B cell (primary cell): ENCODE results near the gene MDK. TPM values are rescaled to one million over a fixed set of nuclear protein-coding genes. Genes with fewer than 3 reads are reported as not detected.

ENCODE experiments used
- ATAC-seq: fragments of 200-7000 bp; cut with Tn5 transposase; one replicate; pipeline ENCODE4 v1.10.0; 2021; ENCODE audit warnings: low read depth, mild to moderate bottlenecking, moderate number of reproducible peaks, moderate library complexity
- CTCF ChIA-PET: fragments of 350-600 bp; sonication (Branson Sonifier 250); formaldehyde crosslinking; loops from one replicate; lab custom pipeline; 2021; ENCODE audit warnings: antibody characterized with exemption, inconsistent platforms; lab: Charles Lee
- POLR2A ChIA-PET: fragments of 350-600 bp; sonication (Branson Sonifier 250); formaldehyde crosslinking; loops from one replicate; lab custom pipeline; 2021; ENCODE audit warnings: antibody characterized with exemption; lab: Charles Lee
- DNase-seq: peaks from one replicate; pipeline ENCODE4 v3.0.0; 2013
- H2AFZ ChIP-seq: 2 replicates; pipeline ENCODE4 v1.6.1; 2012; ENCODE audit warnings: mild to moderate bottlenecking, low read depth, low read length; ENCODE audit not compliant: insufficient read depth, poor library complexity, severe bottlenecking
- H3K27ac ChIP-seq, 2 donors: 1 replicate in 1 of 2; 2 replicates in 1 of 2; pipeline ENCODE4 v1.5.1; 2012 to 2013; ENCODE audit warnings: low read length in 2 of 2, mild to moderate bottlenecking in 2 of 2, moderate library complexity in 1 of 2
- H3K27me3 ChIP-seq, 4 experiments: fragments of 200-600 bp in 1 of 4; sonication (generic) in 1 of 4; replicated peaks in 1 of 4; 1 replicate in 2 of 4; 2 replicates in 2 of 4; pipeline versions ENCODE4 v1.6.1 to v1.7.0; 2013 to 2016; ENCODE audit warnings: low read length in 3 of 4, mild to moderate bottlenecking in 2 of 4, mixed read lengths in 1 of 4, moderate library complexity in 1 of 4; ENCODE audit not compliant: insufficient read depth in 4 of 4, control insufficient read depth in 3 of 4; ENCODE audit errors: control extremely low read depth in 1 of 4
- H3K36me3 ChIP-seq, 2 experiments: replicated peaks in 1 of 2; 1 replicate in 1 of 2; 2 replicates in 1 of 2; pipeline versions ENCODE4 v1.6.1 to v1.7.1; 2013; ENCODE audit warnings: low read length in 1 of 2; ENCODE audit not compliant: insufficient read depth in 2 of 2, control insufficient read depth in 1 of 2; ENCODE audit errors: control extremely low read depth in 1 of 2, extremely low read depth in 1 of 2
- H3K4me1 ChIP-seq, 2 donors: fragments of 200-600 bp in 1 of 2; sonication (generic) in 1 of 2; 1 replicate in 1 of 2; 2 replicates in 1 of 2; pipeline versions ENCODE4 v1.5.1 to v1.6.1; 2013 to 2017; ENCODE audit warnings: low read length in 2 of 2; ENCODE audit not compliant: control insufficient read depth in 2 of 2, insufficient read depth in 2 of 2
- H3K4me2 ChIP-seq: replicated peaks from 2 replicates; pipeline ENCODE3; 2012; ENCODE audit warnings: mild to moderate bottlenecking, low read depth, low read length; ENCODE audit not compliant: poor library complexity, severe bottlenecking
- H3K4me3 ChIP-seq, 5 experiments: fragments of 200-600 bp in 1 of 5; sonication (generic) in 1 of 5; 1 replicate in 3 of 5; 2 replicates in 2 of 5; pipeline versions ENCODE4 v1.5.1 to v1.7.0; 2011 to 2016; ENCODE audit warnings: low read length in 4 of 5, mild to moderate bottlenecking in 4 of 5, low read depth in 2 of 5, control low read depth in 1 of 5, moderate library complexity in 1 of 5; ENCODE audit not compliant: insufficient read depth in 1 of 5; ENCODE audit errors: control extremely low read depth in 1 of 5, extremely low read depth in 1 of 5
- H3K79me2 ChIP-seq: fragments of 200-600 bp; sonication (generic); one replicate; pipeline ENCODE4 v1.6.0; 2016; ENCODE audit warnings: low read length; ENCODE audit not compliant: control insufficient read depth, insufficient read depth
- H3K9ac ChIP-seq: fragments of 200-600 bp; sonication (generic); 2 replicates; pipeline ENCODE4 v1.6.1; 2017; ENCODE audit warnings: mild to moderate bottlenecking, low read length, moderate library complexity
- H3K9me3 ChIP-seq, 3 donors: one replicate each; pipeline versions ENCODE4 v1.6.1 to v1.7.1; 2013; ENCODE audit warnings: low read length in 2 of 3; ENCODE audit not compliant: control insufficient read depth in 2 of 3, insufficient read depth in 1 of 3; ENCODE audit errors: control extremely low read depth in 1 of 3
- H4K20me1 ChIP-seq: 2 replicates; pipeline ENCODE4 v1.6.0; 2012; ENCODE audit warnings: mild to moderate bottlenecking, low read length; ENCODE audit not compliant: insufficient read depth, control insufficient read depth, poor library complexity, severe bottlenecking
- H3K27ac Mint-ChIP-seq: one replicate; pipeline ENCODE4 v1.8.0; 2021; ENCODE audit warnings: mixed read lengths
- H3K27me3 Mint-ChIP-seq: one replicate; pipeline ENCODE4 v1.8.0; 2021; ENCODE audit warnings: mixed read lengths
- H3K4me1 Mint-ChIP-seq: one replicate; pipeline ENCODE4 v1.8.0; 2021; ENCODE audit warnings: mixed read lengths
- H3K4me3 Mint-ChIP-seq: one replicate; pipeline ENCODE4 v1.8.0; 2021; ENCODE audit warnings: mixed read lengths
- H3K9me3 Mint-ChIP-seq: one replicate; pipeline ENCODE4 v1.8.0; 2022; ENCODE audit warnings: mixed read lengths; ENCODE audit not compliant: insufficient read depth
- CTCF ChIP-seq: fragments of 200-600 bp; IDR thresholded peaks from one replicate; pipeline ENCODE4 v1.8.0; 2022; ENCODE audit warnings: antibody characterized with exemption, mild to moderate bottlenecking
- EZH2 ChIP-seq: IDR thresholded peaks from 2 replicates; pipeline ENCODE4 v1.6.1; 2012; ENCODE audit warnings: borderline replicate concordance, low read depth, mild to moderate bottlenecking, moderate library complexity, low read length; ENCODE audit not compliant: insufficient read depth, poor library complexity, severe bottlenecking
- WGBS: methylation state at CpG from one replicate; pipeline ENCODE4 v1.1.5; 2013; ENCODE audit warnings: missing lambda C conversion rate; ENCODE audit not compliant: insufficient coverage; 5-methylcytosine and 5-hydroxymethylcytosine counted together
- intact Hi-C: fragments of 100-400 bp; cut with micrococcal nuclease; formaldehyde crosslinking; loops from one replicate; pipeline ENCODE4 v1.10.0; 2022
- polyA plus RNA-seq: library from polyadenylated mRNA; depleted of rRNA; stranded (reverse); fragments of >200 nt; gene quantifications from 2 replicates; pipeline ENCODE4 v1.2.3, GENCODE V29; 2012
- total RNA-seq, 2 donors: library from RNA; stranded (reverse); fragments of 120-200 nt in 1 of 2; gene quantifications; 1 replicate in 1 of 2; 2 replicates in 1 of 2; pipeline versions ENCODE4 v1.2.3 to v1.2.4, GENCODE V29; 2013 to 2022

Gene MDK
- total and polyA plus RNA-seq, 2 donors (not counting 1 experiment from before 2014, with no cell fraction given), result 1.5 to 2.6 TPM

- no peaks in the 10 kb centered on the region for H3K9me3 Mint-ChIP-seq
- TF ChIP-seq CTCF (no peak), EZH2 (no peak)
- Histone ChIP-seq H3K4me3 (no peak overlapping the region), H3K9me3 (peaks cover 0 to 5% (median 0%) of the 10 kb centered on the region in 3 donors), H2AFZ (no peak overlapping the region), H3K4me2 (no peak overlapping the region), H3K27ac (no peak overlapping the region), H3K4me1 (peaks cover 0 to 5% of the 10 kb centered on the region in 2 donors), H3K27me3 (peaks cover 0 to 37% (median 12%) of the 10 kb centered on the region in 4 experiments), H4K20me1 (no peaks in the 10 kb centered on the region), H3K36me3 (no peaks in the 10 kb centered on the region), H3K9ac (no peak overlapping the region), H3K79me2 (no peaks in the 10 kb centered on the region)
- no peak overlapping the region for H3K27ac Mint-ChIP-seq
- peaks cover 49% of the 10 kb centered on the region for H3K27me3 Mint-ChIP-seq
- intact Hi-C loops, result no loop called here
- POLR2A ChIA-PET, result no interaction called here
- CTCF ChIA-PET, result no interaction called here
- no peak overlapping the region for H3K4me3 Mint-ChIP-seq
- DNase-seq (no peak), ATAC-seq (no peak)
- H3K4me1 Mint-ChIP-seq, result no peaks in the 10 kb centered on the region
- 41% methylated on average over 14 of the region's 16 CpGs for WGBS
Observed at GRCh38 chr11:46338988-46339666, 42.3 kb upstream of the MDK start.

GRCh38 chr11:46339816-46340215 is 41.7 kb upstream of the MDK start:
- Histone ChIP-seq H3K27me3 (peaks cover 0 to 30% (median 5%) of the 10 kb centered on the region in 4 experiments), H3K9ac (no peak overlapping the region), H3K9me3 (peaks cover 0 to 2% (median 0%) of the 10 kb centered on the region in 3 donors), H3K4me1 (peaks cover 2% of the 10 kb centered on the region in 2 donors), H3K36me3 (no peaks in the 10 kb centered on the region), H3K4me2 (no peak overlapping the region), H3K79me2 (no peaks in the 10 kb centered on the region), H4K20me1 (no peaks in the 10 kb centered on the region), H3K4me3 (no peak overlapping the region), H3K27ac (no peak overlapping the region), H2AFZ (no peak overlapping the region)
- CTCF ChIA-PET, result interaction anchor here (0.8 to 1.0 kb wide), 2 partner anchors 12 to 18 kb away, joined by 3 read pairs; no protein-coding TSS in a partner anchor
- Mint-ChIP-seq H3K27me3 (peaks cover 43% of the 10 kb centered on the region), H3K4me3 (no peak overlapping the region), H3K4me1 (peaks cover 2% of the 10 kb centered on the region), H3K9me3 (no peaks in the 10 kb centered on the region), H3K27ac (no peak overlapping the region)
- ATAC-seq, result no peak
- POLR2A ChIA-PET, result interaction anchor here (0.6 kb wide), 1 partner anchor 263 kb away, joined by 7 read pairs; no protein-coding TSS in a partner anchor
- WGBS, result 86% methylated on average over 2 of the region's 2 CpGs
- no peak for DNase-seq
- no peak for TF ChIP-seq CTCF
- no peak for TF ChIP-seq EZH2
- intact Hi-C loops, result no loop called here
